ENCODE results near the gene SMIM3.
"Not testable (repeated sequence)": the region's sequence is repeated elsewhere in the genome, so short reads cannot be mapped to it uniquely, and the experiment has no call there.

The SMIM3 gene

GRCh38 chr5:150778517-150779396, at the start of gene SMIM3:
Gene SMIM3 (plus strand): TSS chr5:150778757. CDS start chr5:150795441, 16,684 bp downstream.
- DNase-seq = no peak

DNA sequence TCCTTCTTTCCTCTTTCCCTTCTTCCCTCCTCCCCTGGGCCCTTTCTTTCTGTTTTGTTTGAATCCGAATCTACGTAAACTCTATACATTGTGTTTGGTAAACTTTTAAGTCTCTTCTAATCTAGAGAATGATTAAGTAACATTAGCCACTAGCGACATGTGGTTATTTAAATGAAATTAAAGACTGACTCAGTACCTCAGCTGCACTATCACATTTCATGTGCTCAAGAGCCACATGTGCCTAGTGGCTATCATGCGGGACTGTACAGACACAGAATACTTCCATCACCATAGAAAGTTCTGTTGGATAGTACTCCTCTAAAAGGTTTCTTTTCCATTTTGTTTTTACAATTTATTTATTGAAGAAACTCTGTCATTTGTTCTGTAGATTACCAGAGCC, 48.7 kb upstream of the SMIM3 start:
- no peak for DNase-seq

DNA sequence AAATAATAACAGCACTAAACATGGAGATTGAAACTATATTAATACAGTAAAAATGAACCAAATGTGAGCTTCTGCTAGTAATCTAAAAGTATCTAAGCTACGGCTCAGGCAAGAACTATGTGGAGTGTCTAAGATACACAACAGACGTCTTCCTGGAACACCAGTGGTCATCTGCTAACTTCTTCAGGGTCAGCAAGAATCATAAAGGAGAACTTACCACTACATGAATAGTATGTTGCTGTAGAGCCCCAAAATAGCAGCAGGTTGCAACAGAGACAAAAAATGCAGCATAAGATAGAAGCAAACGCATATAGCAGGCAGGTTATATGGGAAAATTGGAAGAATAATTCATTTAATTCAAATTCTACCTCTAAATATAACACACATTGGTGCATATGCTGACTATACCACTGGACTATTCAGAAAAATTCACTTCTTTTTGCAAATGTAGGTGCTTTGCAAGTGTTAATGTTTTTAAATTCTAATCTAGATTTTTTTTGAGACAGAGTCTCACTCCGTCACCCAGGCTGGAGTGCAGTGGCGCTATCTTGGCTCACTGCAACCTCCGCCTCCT, 46.8 kb upstream of the SMIM3 start:
- DNase-seq = no peak

- no peak for DNase-seq
Observed at GRCh38 chr5:150734579-150735384, 43.8 kb upstream of the SMIM3 start.

DNA sequence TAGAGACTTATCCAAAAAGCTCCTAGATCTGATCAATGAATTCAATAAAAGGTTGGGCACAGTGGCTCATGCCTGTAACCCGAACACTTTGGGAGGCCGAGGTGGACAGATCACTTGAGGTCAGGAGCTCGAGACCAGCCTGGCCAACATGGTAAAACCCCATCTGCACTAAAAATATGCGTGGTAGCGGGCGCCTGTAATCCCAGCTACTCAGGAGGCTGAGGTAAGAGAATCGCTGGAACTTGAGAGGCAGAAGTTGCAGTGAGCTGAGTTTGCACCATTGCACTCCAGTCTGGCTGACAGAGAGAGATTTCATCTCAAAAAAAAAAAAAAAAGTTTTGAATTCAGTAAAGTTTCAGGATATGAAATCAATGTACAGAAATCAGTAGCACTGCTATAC, 39.7 kb upstream of the SMIM3 start:
- no peak for DNase-seq

DNA sequence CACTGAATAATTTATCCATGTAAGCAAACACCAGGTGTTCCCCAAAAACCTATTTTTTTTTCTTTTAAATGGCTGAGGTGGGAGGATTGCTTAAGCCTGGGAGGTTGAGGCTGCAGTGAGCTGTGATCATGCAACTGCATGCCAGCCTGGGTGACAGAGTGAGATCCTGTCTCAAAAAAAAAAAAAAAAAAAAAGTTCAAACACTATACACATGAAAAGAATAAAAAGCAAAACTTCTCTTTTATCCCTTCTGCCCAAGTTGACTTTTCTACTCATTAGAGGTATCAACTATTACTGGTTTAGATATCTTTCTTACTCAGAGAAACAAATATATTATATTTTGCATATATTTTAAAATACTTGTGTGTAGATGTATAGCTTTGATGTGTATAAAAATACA, 37.6 kb upstream of the SMIM3 start:
- DNase-seq = no peak

- DNase-seq = not testable (repeated sequence)
Observed at GRCh38 chr5:150742455-150743141, 36.0 kb upstream of the SMIM3 start.

- not testable (repeated sequence) for DNase-seq
Observed at GRCh38 chr5:150743142-150743488, 35.4 kb upstream of the SMIM3 start.

DNA sequence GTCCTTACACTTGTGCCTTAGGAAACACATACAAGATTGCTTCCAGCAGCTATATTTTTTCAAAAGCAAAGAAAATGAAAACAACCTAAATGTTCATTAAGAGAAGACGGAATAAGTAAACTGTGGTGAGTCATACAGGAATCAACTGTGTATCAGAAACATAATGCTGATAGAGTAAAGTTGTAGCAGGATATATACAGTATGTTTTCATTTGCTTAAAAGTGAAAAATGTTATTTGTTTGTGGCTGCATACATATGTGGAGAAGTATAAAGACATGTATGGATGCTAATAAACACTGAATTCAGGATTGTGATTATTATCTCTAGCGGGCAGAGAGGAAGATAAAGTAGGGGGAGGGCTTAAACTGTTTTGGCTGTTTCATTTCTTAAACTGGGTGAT, 28.1 kb upstream of the SMIM3 start:
- no peak for DNase-seq

DNA sequence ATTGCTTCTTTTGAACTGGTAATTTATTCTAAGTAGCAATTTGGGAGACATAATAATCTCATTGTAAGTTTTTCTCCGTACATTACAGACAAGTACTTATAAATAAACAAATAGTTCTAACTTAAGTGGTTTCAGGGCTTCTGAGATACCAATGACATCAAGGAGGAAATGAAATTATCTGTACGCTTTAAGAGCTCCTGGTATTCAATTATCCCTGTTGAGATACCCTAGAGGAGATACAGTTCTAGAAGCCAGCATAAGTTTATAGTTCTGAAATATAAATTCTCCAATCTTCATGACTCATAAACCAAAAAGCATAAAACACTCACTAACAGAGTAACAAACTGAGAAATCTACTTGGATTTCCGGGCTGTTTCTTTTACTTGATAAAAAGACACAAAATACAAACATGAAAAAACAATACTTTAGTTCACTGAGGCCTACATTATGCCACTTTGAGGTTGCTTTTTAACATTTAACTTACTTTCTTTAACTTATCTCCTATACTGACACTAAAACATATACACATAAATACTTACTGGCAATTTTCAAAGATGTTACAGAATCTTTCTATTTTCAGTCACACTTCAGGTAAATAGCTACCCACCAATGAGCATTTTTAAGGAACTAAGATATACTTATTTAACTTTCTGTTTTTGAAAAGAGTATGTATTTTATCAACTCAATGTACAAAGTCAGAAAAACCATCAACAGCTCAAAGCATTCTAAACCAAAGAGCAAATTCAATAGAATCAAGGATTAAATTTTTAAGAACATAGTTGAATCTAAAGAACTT, 27.3 kb upstream of the SMIM3 start:
- no peak for DNase-seq

- no peak for DNase-seq
Observed at GRCh38 chr5:150753463-150753862, 25.1 kb upstream of the SMIM3 start.

- DNase-seq = no peak
Observed at GRCh38 chr5:150753863-150754262, 24.7 kb upstream of the SMIM3 start.

DNA sequence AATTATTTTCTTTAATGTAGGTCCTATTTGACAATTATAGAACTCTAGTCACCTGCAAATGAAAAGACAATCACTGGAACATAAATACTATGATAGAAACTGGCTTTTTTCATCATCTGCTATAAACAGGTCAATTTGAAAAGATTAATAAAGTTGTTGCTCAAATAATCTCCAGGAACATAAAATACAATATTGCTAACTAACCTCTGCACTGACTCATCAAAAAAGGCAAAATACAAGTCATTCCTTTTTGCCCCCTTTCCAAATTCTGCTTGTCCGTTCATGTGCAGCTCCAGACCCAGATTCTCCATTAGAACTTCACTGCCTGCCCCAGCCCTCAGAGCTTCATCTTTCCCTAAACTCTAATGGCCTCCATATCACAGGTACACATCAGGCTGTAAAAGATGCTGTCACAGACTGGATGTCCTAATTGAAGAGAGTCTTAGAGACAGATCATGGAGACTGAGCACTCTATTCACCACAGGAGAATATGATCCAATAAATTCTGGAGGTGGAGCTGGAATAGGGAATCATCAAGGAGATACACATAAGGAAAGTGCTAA, 21.4 kb upstream of the SMIM3 start:
- DNase-seq = no peak

DNA sequence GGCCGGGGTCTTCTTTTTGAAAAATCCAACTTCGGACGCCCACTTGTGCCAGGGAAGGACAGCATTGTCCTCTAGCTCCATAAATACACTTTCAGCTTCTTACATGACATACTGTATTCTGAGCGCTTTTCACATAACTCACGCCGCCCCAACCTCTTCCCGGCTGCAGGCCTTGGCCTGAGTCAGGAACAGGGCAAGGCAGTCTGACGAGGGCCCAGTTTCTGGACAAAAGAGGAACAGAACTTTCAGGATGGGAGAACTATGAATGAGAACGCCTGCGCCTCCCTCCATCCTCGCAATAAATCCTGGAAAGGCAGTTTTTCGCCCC, 20.4 kb upstream of the SMIM3 start:
- DNase-seq = no peak

DNA sequence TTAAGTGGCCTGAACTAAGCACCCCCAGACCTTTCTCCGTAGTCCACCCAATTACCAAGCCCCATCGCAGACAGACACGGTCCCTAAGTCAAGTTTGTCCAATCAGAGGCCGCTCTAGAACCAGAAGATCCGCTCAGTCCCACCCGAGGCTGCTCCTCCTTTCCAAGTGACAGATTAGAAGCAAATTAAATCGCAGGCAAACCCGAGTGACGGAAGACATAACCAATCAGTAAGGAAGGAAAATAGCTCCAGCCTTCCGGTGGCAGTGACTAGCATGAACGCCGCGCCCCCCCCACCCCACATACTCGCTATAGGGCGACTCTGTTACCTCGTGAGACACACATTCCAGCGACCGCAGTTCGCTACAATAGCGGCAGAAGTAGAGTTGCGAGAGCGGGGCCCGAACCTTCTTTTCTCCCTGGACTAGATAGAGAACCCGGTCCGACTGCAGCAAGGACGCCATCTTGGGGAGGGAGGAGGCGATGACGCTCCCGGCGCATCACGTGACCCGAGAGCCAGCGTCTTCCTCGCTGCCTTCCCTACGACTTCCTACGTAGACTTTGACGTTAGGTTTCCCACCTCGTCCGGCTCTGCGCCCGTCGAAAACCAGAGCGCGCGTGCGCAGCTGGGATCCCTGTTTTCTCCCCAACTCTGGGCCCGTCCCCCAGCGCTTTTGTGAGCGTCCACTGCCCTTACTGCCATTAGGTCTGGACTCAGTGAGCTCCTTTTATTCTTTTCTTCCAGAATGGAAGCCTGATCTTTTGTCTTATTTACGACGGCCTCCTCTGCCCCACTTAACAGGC, 19.8 kb upstream of the SMIM3 start, which contains the start of gene DCTN4:
Gene DCTN4 (minus strand): TSS at position 487 of the 803 bp plus-strand sequence. CDS start 24 bp downstream, at position 463.
- DNase-seq = peak; percentile 57

GRCh38 chr5:150759334-150759583, 19.3 kb upstream of the SMIM3 start:
- no peak for DNase-seq

GRCh38 chr5:150762211-150762610, 16.3 kb upstream of the SMIM3 start:
- no peak for DNase-seq

DNA sequence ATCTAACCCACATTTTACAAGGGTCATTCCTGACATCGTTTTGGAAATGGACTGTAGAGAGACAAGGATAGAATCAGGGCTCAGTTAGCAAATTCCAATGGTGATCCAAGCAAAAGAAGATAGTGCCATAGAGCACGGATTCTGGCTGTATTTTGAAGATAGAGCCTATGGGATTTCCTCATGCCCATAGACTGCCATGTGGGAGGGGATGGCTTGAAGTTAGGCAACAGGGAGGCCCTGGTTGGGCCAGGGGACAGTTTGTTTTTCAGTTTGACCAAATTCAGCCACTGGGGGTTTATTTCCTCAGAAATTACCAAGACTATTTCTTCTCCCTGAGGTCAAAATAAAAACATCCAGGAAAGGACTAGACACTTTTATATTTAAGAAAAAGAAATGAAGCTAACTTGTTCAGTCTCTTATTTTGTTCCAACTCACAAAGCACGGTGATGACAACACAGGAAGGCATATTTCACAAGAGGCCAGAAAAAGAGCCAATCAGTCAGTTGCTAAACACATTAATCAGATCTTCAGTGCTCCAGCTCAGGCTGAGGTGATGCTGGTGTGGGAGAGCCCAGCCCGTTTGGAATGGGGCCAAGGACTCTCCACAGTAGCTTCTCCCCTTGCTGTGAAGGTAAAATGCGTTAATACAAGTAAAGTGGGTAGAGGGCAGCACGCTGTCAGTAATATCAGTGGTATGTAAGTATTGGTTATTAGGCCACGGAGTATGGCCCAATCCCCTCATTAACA, 15.4 kb upstream of the SMIM3 start:
- no peak for DNase-seq

GRCh38 chr5:150764530-150764929, 14.0 kb upstream of the SMIM3 start:
- no peak for DNase-seq

DNA sequence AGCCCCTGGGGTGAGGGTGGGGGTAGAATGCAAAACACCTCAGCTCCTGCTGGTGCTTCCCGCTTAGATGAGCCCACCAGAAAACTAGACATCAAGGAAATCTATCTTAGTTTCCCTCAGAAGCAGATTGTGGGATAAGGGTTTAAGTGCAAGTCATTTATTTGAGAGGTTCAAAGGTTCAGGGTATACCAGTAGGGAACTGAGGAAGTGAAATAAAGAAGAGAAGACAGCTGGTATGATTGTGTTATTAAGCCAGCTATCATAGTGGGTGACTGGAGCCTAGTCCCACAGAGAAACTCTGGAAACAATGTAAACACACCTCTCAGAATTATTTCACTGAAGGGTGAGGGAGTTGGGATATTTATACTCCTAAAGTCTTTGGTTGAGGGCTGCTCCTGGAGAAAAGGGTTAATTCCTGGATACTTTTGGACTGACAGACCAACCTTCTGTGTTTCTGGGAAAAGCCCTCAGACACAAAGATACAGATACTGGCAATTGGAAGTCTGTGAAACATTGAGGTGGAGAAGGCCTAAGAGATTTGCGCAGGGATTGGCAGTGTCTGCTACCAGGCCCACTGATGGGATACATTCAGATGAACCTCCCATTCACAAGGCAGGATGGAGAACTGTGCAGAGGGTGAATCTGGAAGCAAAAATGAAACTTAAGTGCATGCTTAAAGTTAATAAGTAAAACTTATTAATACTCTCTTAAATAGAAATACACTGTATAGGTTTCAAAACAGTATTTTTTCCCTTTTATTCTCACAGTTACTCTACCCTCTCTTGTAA, 13.4 kb upstream of the SMIM3 start:
- DNase-seq = no peak
